Stimulated activated CD4-positive, alpha-beta T cell treated with anti-CD3 and anti-CD28 coated beads, Interleukin-15, amount 100 ng/mL, for 1 hour (primary cell): ENCODE results near the gene TBC1D1.

Source experiments
- DNase-seq, 2 donors: peaks; one replicate each; pipeline ENCODE4 v3.0.0-alpha.2; 2020; ENCODE audit warnings: low read depth in 1 of 2, low spot score in 1 of 2

Gene TBC1D1

GRCh38 chr4:38141808-38142500 is 251.1 kb downstream of the TBC1D1 start:
- no peak for DNase-seq

GRCh38 chr4:38144031-38144430 is 253.1 kb downstream of the TBC1D1 start:
- DNase-seq: no peak

GRCh38 chr4:38145033-38145678 is 254.3 kb downstream of the TBC1D1 start:
- DNase-seq: no peak

DNA sequence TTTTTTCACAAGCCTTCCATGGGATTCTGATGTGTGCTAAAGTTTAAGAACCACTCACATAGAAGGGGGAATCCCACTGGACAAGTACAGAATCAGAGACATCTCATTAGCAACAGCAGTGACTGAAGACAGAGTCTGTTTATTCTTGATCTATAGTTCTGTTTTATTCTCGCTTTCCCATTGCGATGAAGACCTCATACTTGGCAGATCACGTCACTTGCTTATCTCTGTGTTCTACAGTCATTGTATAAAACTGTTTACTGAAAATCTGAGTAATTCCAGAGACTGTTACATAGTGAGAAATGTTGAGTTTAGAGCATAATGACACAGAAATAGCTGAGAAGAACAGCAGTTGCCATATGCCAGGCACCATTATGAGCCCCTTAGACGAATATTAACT is 254.9 kb downstream of the TBC1D1 start:
- no peak for DNase-seq

- DNase-seq: no peak
Observed at GRCh38 chr4:38146383-38146782, 255.5 kb downstream of the TBC1D1 start.

DNA sequence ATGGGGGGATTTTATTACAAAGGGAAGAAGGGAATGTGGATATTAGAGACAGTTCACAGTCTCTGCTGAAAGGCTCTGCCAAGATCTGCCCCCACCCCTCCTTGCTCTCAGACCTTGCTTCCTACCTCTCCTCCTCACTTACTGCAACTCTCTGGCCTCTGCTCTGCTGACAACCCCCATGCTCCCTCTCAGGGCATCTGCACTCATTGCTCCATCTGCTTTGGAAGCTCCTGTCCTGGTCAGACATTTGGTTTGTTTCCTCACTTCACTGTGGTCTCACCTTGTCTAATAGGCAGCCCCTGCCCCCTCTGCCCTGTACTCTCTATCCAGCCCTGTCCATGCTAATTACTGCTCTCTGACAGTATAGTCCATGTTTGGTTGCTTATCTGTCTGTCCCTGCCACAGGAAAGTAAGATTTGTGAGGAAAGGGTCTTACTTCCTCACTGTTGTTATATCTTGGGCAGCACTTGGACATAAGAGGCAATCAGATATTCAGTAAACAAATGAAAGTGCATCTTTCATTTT is 258.6 kb downstream of the TBC1D1 start:
- no peak for DNase-seq

DNA sequence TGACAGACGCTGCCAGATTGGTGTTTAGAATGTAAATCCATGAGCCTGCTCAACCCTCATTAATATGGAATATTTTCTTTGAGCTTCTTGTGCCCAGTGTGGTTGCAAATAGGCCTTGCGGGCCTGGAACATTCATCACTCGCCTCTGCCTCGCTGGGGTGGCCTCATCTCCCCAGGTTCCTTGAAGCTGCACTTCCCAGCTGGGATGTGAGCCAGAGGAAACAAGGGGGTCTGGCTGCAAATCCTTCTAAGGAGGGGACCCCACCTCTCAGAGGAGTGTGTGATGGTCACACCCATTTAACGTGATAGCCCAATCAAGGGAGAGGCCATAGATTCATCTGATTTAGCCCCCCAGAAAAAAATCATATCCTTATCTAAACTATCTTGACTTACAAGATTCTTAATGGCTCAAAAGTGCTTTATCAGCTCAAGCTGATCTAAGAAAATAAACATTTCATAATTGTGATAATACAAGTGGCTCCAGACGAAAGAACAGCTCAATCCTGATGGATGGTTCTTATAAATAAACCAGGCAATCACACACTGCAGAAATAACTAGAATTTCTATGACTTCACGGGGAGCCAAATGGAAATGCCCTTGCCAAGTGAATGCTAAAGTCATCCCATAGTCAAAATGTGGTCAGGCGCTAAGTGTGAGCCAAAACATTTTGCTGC is 259.2 kb downstream of the TBC1D1 start:
- no peak for DNase-seq

GRCh38 chr4:38150766-38151165 is 259.9 kb downstream of the TBC1D1 start:
- DNase-seq: no peak

DNA sequence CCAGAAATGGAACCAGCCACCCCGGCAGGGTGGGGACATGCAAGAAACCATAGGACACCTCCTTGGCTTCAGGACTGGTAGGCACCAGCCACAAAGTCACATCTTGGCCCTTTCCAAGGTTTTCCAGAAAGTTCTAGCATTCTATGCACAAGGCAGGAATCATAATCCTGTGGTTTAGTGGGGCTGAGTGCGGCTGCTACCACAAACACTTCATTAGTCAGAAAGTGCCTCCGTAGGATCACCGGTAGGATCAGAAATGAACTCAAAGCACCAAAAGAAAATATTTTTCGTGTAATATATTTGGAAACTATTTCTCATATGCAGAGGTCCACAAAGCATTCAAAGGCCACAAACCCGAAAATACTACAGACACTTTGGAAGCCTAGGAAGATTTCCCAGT is 261.0 kb downstream of the TBC1D1 start:
- no peak for DNase-seq

GRCh38 chr4:38152305-38152704 is 261.4 kb downstream of the TBC1D1 start:
- no peak for DNase-seq

- DNase-seq: no peak
Observed at GRCh38 chr4:38152721-38153386, 262.0 kb downstream of the TBC1D1 start.

DNA sequence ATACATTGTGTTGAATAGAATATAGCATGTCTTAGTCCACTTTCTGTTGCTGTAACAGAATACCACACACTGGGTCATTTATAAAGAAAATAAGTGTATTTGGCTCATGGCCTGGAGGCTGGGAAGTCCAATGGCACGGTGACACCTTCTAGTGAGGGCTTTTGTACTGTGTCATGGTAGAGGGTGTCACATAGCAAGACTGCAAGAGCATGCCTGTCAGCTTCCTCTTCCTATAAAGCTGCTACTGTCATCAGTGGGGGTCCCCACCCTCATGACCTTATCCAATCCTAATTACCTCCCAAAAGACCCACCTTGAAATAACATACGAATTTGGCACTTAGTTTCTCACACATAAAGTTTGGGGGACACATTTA is 262.5 kb downstream of the TBC1D1 start:
- no peak for DNase-seq

GRCh38 chr4:38154252-38154651 is 263.4 kb downstream of the TBC1D1 start:
- no peak for DNase-seq

DNA sequence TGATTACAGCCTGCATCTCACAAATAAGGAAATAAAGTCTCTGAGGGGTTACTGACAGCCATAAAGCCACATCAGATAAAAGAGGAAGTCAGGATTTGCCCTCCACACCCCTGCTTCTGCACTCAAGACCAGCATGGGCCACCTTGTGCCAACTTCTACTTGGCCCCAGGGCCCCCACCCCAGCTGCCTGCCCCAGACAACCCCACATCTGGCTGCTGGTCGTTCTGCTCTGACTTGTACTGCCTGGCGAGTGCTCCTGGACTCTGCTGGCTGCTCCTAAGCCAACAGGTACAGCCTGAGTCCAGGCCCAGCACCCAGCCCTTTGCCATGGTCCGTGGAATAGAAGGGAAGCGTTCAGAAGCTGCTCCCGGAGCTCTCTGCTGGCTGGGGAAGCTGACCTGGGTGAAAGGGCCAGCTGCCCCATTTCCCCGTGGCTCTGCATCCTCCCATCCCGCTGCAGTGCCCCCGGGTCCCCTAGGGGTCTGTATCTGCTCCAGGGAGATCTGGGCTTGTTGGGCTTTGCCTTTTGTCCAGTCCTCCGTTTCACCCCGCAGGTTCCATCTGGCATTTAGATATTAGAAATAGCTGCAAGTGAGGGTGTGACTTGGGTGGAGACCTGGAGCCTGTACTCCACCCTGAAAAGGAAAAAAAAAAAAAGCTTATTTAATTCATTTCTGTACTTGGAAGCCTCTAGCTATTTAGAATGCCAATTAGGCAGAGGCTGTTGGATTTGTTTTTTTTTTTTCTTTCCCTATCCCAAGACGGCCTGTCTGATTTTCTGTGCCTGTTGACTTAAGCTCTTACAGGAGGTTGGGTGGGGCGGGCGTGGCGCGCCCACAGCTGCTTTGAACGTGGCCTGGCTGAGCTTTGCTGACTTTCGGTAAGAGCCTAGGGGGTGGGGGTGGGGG is 264.1 kb downstream of the TBC1D1 start:
- DNase-seq: no peak

DNA sequence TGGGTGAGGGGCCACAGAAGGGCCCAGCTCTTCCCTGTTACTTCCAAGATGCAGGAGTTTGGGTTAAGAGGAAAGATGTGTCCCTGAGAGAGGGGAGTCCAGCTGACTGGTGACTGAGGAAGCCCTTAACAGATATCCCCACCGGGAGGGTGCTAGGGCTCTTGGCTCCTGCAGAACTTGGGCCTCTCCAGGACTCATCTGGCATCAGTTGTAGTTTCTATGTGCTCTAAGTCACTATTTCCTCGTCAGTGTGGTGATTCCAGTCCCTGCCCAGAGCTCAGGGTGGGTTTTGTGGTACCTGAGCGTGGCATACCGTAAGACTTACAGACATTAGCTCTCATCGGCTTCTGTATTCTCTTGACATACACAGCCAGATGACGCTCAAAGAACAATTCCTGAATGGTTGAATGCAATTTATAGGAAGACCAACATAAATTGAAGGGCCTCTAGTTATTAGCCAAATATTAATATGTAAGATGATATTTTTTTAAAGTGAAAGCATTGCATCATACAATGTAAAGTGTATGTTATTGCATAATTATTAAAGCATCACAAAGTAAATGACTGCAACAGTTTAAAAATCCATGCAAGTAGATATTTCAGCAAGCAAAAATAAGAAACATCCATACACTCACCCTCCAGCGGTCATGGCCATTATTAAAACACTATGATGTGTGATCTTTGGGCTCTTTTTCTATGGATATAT is 264.9 kb downstream of the TBC1D1 start:
- no peak for DNase-seq

DNA sequence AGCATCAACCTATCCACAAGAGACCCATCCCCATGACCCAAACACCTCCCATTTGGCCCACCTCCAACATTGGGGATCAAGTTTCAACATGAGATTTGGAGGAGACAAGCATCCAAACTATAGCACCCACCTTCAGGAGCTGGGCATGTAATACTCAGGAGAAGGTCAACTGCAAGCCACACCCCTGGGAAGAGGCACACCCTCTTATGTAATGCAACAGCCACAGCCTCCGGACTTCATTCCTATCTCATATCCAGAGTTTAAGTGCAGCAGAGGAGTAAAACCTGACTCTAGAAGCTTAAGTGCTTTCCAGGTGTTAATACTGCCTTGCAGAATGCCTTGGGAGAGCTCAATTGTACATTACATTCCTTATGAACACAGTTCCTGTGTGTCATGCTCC is 266.7 kb downstream of the TBC1D1 start:
- no peak for DNase-seq

DNA sequence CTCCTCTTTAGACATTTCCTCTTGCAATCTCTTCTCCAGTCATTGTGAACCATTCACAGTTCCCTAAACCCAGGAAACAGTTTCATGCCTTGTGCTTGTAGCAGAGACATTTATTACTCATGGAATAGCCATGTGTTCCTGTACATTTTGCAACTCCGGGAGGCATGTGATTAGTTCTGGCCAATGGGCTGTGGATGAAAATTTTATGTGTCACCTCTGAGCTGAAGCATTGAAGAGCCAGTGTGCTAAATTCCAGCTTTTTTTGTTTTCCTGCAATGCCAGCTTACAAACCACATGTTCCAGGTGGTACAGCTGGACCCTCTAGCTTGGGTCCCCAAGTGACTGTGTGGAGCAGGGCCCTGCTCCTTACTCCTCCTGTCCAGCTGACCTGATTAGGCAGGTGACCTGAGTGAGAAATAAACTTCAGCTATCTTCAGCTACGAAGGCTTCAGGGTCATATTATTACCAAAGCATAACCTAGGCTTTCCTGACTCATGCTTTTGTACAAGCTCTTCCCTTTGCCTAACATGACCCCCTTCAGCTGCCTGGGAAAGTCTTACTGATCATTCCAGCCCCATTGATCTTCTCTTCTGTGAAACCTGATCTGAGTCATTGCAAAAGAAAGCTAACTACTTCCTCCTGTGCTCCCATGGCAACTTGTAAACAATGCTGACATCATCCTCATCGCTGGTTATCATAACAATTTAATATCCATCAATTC is 269.8 kb downstream of the TBC1D1 start:
- peak in 1 of 2 donors; percentile 13 for DNase-seq

DNA sequence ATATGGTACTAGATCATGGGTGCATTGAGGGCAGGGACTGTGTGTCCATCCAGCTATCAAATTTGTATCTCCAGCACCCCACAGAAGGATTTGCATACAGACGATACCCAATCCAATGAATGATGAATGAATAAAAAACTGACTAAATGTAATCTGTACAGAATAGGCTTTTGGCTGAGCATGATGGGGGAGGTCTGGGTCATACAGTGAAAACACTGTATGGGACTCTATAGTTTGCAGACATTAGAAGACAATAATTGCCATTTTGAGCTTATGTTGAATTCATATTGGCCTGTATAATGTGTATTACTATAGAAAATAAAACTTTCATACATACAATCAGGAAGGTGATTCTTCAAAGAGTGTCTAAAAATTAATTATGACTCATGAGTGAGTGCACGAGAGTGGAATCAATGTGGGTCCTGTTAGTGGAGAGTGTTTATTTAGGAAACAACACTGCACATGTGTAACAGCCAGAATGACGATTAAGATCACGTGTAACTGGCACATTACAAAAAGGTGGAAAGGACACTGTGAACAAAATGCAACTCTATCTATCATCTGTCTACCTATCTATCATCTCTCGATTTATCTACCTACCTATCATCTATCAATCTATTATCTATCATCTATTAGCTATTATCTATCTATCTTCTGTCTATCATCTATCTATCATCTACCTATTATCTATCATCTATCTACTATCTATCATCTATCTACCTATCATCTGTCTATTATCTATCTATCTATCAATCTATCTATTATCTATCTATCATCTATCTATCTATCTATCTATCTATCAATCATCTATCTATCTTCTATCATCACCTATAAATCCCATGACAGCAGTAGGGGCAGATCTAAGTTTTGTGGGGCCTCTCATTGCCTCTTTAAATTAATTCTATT is 270.6 kb downstream of the TBC1D1 start:
- no peak for DNase-seq
